K562 (cell line): ENCODE results near the gene WBP1L. TPM values are rescaled to one million over a fixed set of nuclear protein-coding genes. Genes with fewer than 3 reads are reported as not detected.

Experiments used
- CBFB ChIP-seq: sonication (generic); formaldehyde crosslinking; IDR thresholded peaks from 2 replicates; pipeline ENCODE4 v1.4.0; 2020; ENCODE audit warnings: mild to moderate bottlenecking, missing genetic modification reagents
- CREBBP ChIP-seq: IDR thresholded peaks from one replicate; pipeline ENCODE4 v1.6.1; 2012; ENCODE audit warnings: low read depth, mild to moderate bottlenecking, control low read depth, inconsistent platforms, low read length
- GABPB2 ChIP-seq: fragments of 250-450 bp; sonication (Bioruptor Pico); conservative IDR thresholded peaks from 2 replicates; pipeline ENCODE4 v1.5.1; 2021; ENCODE audit warnings: mild to moderate bottlenecking
- HIVEP1 ChIP-seq: fragments of 250-450 bp; sonication (Bioruptor Pico); IDR thresholded peaks from 2 replicates; pipeline ENCODE4 v1.4.0; 2020; ENCODE audit warnings: mild to moderate bottlenecking
- KAT7 ChIP-seq: sonication (generic); formaldehyde crosslinking; IDR thresholded peaks from 2 replicates; pipeline ENCODE4 v1.8.0; 2022; ENCODE audit warnings: missing genetic modification reagents, mild to moderate bottlenecking, borderline replicate concordance
- MAFF ChIP-seq: IDR thresholded peaks from 2 replicates; pipeline ENCODE4 v1.6.1; 2012; ENCODE audit warnings: low read length, improper control_type of control experiment
- RBM14 ChIP-seq: fragments of 200-400 bp; formaldehyde crosslinking; IDR thresholded peaks from 2 replicates; pipeline ENCODE4 v1.6.1; 2018; ENCODE audit warnings: low read depth, mild to moderate bottlenecking, low read length, moderate library complexity, borderline replicate concordance; ENCODE audit not compliant: insufficient read depth
- SMAD1 ChIP-seq: fragments of 150-350 bp; IDR thresholded peaks from 2 replicates; pipeline ENCODE4 v1.6.1; 2014; ENCODE audit warnings: low read length, low read depth; ENCODE audit not compliant: partially characterized antibody
- ZNF197 ChIP-seq: fragments of 200-800 bp; sonication (Bioruptor generic); IDR thresholded peaks from 2 replicates; pipeline ENCODE4 v1.6.1; 2016; ENCODE audit warnings: low read depth, missing genetic modification characterization, missing compliant biosample characterization
- ZNF347 ChIP-seq: fragments of 450-650 bp; formaldehyde crosslinking; IDR thresholded peaks from 2 replicates; pipeline ENCODE4 v1.4.0; 2020; ENCODE audit warnings: low read depth, mild to moderate bottlenecking, moderate library complexity
- polyA plus RNA-seq, 8 experiments: library from polyadenylated mRNA; depleted of rRNA in 4 of 8; stranded (reverse) in 5 of 8; unstranded in 3 of 8; fragments of >200 nt; fragmentation: Nextera tagmentation in 2 of 8; fragmentation: Illumina TruSeq in 1 of 8; extraction: Ambion mirVana in 2 of 8; extraction: Trizol in 1 of 8; gene quantifications; 2 replicates each; pipeline versions ENCODE4 v1.2.1 to v1.2.3, GENCODE V29; 2011 to 2014; ENCODE audit warnings: inconsistent platforms in 1 of 8, missing spikeins in 1 of 8
- total RNA-seq, 7 experiments: library from RNA; depleted of rRNA in 6 of 7; stranded (reverse); fragments of >200 nt in 6 of 7; fragmentation: Illumina TruSeq in 2 of 7; extraction: Trizol in 2 of 7; gene quantifications; 2 replicates each; pipeline versions ENCODE4 v1.2.1 to v1.2.3, GENCODE V29; 2011 to 2021; ENCODE audit warnings: low replicate concordance in 1 of 7
- TF ChIP-seq, protein P1 (sequence below): sonication (generic); formaldehyde crosslinking; IDR thresholded peaks from 2 replicates; pipeline ENCODE4 v1.8.1; 2023; ENCODE audit warnings: missing genetic modification reagents, mild to moderate bottlenecking, borderline replicate concordance

Gene WBP1L
- total and polyA plus RNA-seq, 9 of the 15 experiments (the other 6 are each of a cell fraction or from before 2014, with no cell fraction given), result 3.2 to 14.4 (median 11.3) TPM

DNA sequence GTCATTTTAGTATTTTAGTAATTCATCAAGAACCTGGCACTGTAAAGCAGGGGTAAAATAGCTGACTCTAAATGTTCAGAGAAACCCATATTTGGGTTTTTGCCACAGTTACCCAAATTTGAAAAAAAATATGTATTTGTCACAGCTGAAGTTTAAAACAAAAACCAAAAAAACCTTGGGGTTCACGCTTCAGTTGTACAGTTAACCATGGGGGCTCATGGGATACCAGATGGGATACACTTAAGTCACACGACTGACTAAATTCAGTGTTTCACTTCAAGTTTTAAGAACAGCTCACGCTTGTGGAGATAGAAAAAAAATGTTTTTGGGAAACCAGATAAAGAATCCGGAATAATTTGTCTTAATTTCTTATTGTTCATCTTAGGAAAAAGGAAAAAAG is 31.7 kb upstream of the WBP1L start (continued):
- TF ChIP-seq KAT7 (CRISPR knock-in tag) (no peak), HIVEP1 (CRISPR knock-in tag) (no peak), ZNF197 (no peak), GABPB2 (no peak), SMAD1 (no peak), CREBBP (no peak), MAFF (no peak), ZNF347 (CRISPR knock-in tag) (no peak), RBM14 (no peak), CBFB (no peak)
- TF ChIP-seq, protein P1, sequence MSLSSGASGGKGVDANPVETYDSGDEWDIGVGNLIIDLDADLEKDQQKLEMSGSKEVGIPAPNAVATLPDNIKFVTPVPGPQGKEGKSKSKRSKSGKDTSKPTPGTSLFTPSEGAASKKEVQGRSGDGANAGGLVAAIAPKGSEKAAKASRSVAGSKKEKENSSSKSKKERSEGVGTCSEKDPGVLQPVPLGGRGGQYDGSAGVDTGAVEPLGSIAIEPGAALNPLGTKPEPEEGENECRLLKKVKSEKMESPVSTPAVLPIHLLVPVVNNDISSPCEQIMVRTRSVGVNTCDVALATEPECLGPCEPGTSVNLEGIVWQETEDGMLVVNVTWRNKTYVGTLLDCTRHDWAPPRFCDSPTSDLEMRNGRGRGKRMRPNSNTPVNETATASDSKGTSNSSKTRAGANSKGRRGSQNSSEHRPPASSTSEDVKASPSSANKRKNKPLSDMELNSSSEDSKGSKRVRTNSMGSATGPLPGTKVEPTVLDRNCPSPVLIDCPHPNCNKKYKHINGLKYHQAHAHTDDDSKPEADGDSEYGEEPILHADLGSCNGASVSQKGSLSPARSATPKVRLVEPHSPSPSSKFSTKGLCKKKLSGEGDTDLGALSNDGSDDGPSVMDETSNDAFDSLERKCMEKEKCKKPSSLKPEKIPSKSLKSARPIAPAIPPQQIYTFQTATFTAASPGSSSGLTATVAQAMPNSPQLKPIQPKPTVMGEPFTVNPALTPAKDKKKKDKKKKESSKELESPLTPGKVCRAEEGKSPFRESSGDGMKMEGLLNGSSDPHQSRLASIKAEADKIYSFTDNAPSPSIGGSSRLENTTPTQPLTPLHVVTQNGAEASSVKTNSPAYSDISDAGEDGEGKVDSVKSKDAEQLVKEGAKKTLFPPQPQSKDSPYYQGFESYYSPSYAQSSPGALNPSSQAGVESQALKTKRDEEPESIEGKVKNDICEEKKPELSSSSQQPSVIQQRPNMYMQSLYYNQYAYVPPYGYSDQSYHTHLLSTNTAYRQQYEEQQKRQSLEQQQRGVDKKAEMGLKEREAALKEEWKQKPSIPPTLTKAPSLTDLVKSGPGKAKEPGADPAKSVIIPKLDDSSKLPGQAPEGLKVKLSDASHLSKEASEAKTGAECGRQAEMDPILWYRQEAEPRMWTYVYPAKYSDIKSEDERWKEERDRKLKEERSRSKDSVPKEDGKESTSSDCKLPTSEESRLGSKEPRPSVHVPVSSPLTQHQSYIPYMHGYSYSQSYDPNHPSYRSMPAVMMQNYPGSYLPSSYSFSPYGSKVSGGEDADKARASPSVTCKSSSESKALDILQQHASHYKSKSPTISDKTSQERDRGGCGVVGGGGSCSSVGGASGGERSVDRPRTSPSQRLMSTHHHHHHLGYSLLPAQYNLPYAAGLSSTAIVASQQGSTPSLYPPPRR (CRISPR knock-in tag), result no peak
